HG02884 (cell line): ENCODE measurements around the gene PPID.
"Not testable (repeated sequence)": the region's sequence is repeated elsewhere in the genome, so short reads cannot be mapped to it uniquely, and the experiment has no call there.

Experiments
- ATAC-seq: cut with Tn5 transposase; IDR thresholded peaks from one replicate; pipeline ENCODE4 v1.9.1; 2021; ENCODE audit warnings: mild to moderate bottlenecking, moderate library complexity; ENCODE audit not compliant: unreplicated experiment

PPID gene

GRCh38 chr4:158722917-158723793 lies at the start of gene PPID:
Gene PPID, minus strand, starts transcription at chr4:158723396. Its CDS starts 108 bp downstream, at chr4:158723288.
- peak; percentile 97 for ATAC-seq

GRCh38 chr4:158771776-158772175 lies 48.6 kb upstream of the PPID start:
- no peak for ATAC-seq

GRCh38 chr4:158770671-158771070 lies 47.5 kb upstream of the PPID start:
- ATAC-seq: no peak

- peak; percentile 32 for ATAC-seq
Observed at GRCh38 chr4:158769175-158769921, 46.2 kb upstream of the PPID start.

GRCh38 chr4:158768555-158769174 lies 45.5 kb upstream of the PPID start, which contains the start of gene FNIP2:
Gene FNIP2, plus strand, starts transcription at chr4:158769026. Its CDS starts 187 bp downstream, at chr4:158769213.
- peak; percentile 76 for ATAC-seq

GRCh38 chr4:158767451-158767850 lies 44.3 kb upstream of the PPID start:
- ATAC-seq: no peak

GRCh38 chr4:158766434-158767044 lies 43.3 kb upstream of the PPID start:
- no peak for ATAC-seq

- ATAC-seq: no peak
Observed at GRCh38 chr4:158763462-158763861, 40.3 kb upstream of the PPID start.

GRCh38 chr4:158762553-158762952 lies 39.4 kb upstream of the PPID start:
- no peak for ATAC-seq

GRCh38 chr4:158760866-158761265 lies 37.7 kb upstream of the PPID start:
- no peak for ATAC-seq

GRCh38 chr4:158759539-158759938 lies 36.3 kb upstream of the PPID start:
- ATAC-seq: not testable (repeated sequence)

GRCh38 chr4:158758703-158759102 lies 35.5 kb upstream of the PPID start:
- no peak for ATAC-seq

- no peak for ATAC-seq
Observed at GRCh38 chr4:158758142-158758541, 34.9 kb upstream of the PPID start.

GRCh38 chr4:158756588-158756987 lies 33.4 kb upstream of the PPID start:
- no peak for ATAC-seq

- ATAC-seq: not testable (repeated sequence)
Observed at GRCh38 chr4:158755819-158756218, 32.6 kb upstream of the PPID start.

- ATAC-seq: no peak
Observed at GRCh38 chr4:158754385-158755180, 31.4 kb upstream of the PPID start.

GRCh38 chr4:158750379-158750778 lies 27.2 kb upstream of the PPID start:
- ATAC-seq: no peak

- ATAC-seq: not testable (repeated sequence)
Observed at GRCh38 chr4:158746537-158746936, 23.3 kb upstream of the PPID start.

GRCh38 chr4:158741326-158742021 lies 18.3 kb upstream of the PPID start:
- no peak for ATAC-seq

- ATAC-seq: no peak
Observed at GRCh38 chr4:158739600-158739999, 16.4 kb upstream of the PPID start.
